Endothelial cell of umbilical vein (primary cell): ENCODE measurements around the gene RIBC2. TPM values are rescaled to one million over a fixed set of nuclear protein-coding genes. Genes with fewer than 3 reads are reported as not detected.
"Not testable (repeated sequence)": the region's sequence is repeated elsewhere in the genome, so short reads cannot be mapped to it uniquely, and the experiment has no call there.

ENCODE experiments used
- BruUV-seq: library from RNA; stranded (reverse); fragments of 400-500 nt; replicated peaks from 2 replicates; lab custom pipeline; 2021; lab: Mats Ljungman, UMichigan
- CTCF ChIA-PET: fragments of 300-600, 350-600 bp; sonication (Branson Sonifier 250); formaldehyde crosslinking; loops from one replicate; lab custom pipeline; 2021; ENCODE audit warnings: antibody characterized with exemption, inconsistent platforms; lab: Charles Lee
- POLR2A ChIA-PET: fragments of 300-600, 350-600 bp; sonication (Branson Sonifier 250); formaldehyde crosslinking; loops from one replicate; lab custom pipeline; 2021; ENCODE audit warnings: antibody characterized with exemption, inconsistent platforms; lab: Charles Lee
- DNase-seq: peaks from one replicate; pipeline ENCODE4 v3.0.0-alpha.2; 2011; ENCODE audit warnings: low read depth, low spot score
- FAIRE-seq: peaks from 2 replicates; lab custom pipeline; 2011; peaks lifted over from hg19 to GRCh38; lab: Jason Lieb, UNC
- H2AFZ ChIP-seq: 2 replicates; pipeline ENCODE4 v1.6.0; 2012; ENCODE audit warnings: low read depth, low read length, control low read depth, inconsistent platforms
- H3K27ac ChIP-seq: 2 replicates; pipeline ENCODE4 v1.5.1; 2011; ENCODE audit warnings: low read depth, mild to moderate bottlenecking, control low read depth, low read length, moderate library complexity; ENCODE audit not compliant: insufficient read depth
- H3K27me3 ChIP-seq, 2 experiments: 2 replicates each; pipeline versions ENCODE4 v1.6.0 to v1.6.1; 2011; ENCODE audit warnings: low read length in 2 of 2, mixed read lengths in 1 of 2; ENCODE audit not compliant: control insufficient read depth in 2 of 2, insufficient read depth in 2 of 2
- H3K36me3 ChIP-seq, 2 experiments: 2 replicates in 1 of 2; 3 replicates in 1 of 2; pipeline ENCODE4 v1.5.1; 2011; ENCODE audit warnings: low read length in 2 of 2, mild to moderate bottlenecking in 1 of 2, moderate library complexity in 1 of 2; ENCODE audit not compliant: control insufficient read depth in 2 of 2, insufficient read depth in 2 of 2; ENCODE audit errors: extremely low read depth in 1 of 2
- H3K4me1 ChIP-seq: 3 replicates; pipeline ENCODE4 v1.5.1; 2011; ENCODE audit warnings: mild to moderate bottlenecking, low read length; ENCODE audit not compliant: control insufficient read depth, insufficient read depth; ENCODE audit errors: extremely low read depth
- H3K4me2 ChIP-seq: 2 replicates; pipeline ENCODE4 v1.6.1; 2011; ENCODE audit warnings: low read length, control low read depth, mixed read lengths; ENCODE audit not compliant: insufficient read depth
- H3K4me3 ChIP-seq, 3 experiments: fragments of 200-600 bp in 1 of 3; sonication (generic), shearing (Covaris generic) in 1 of 3; replicated peaks in 1 of 3; 2 replicates each; pipeline ENCODE4 v1.5.1; 2011 to 2016; ENCODE audit warnings: control low read depth in 3 of 3, low read length in 3 of 3, mild to moderate bottlenecking in 2 of 3, inconsistent platforms in 1 of 3, low read depth in 1 of 3, moderate library complexity in 1 of 3; ENCODE audit not compliant: insufficient read depth in 1 of 3
- H3K79me2 ChIP-seq: 2 replicates; pipeline ENCODE4 v1.6.0; 2012; ENCODE audit warnings: low read length, inconsistent platforms; ENCODE audit not compliant: control insufficient read depth, insufficient read depth
- H3K9ac ChIP-seq: replicated peaks from 2 replicates; pipeline ENCODE3; 2011; ENCODE audit warnings: low read length, control low read depth; ENCODE audit not compliant: insufficient read depth; ENCODE audit errors: extremely low read depth
- H3K9me1 ChIP-seq: replicated peaks from 3 replicates; pipeline ENCODE4 v1.6.0; 2011; ENCODE audit warnings: mild to moderate bottlenecking, low read length; ENCODE audit not compliant: control insufficient read depth, insufficient read depth; ENCODE audit errors: extremely low read depth
- H3K9me3 ChIP-seq: replicated peaks from 2 replicates; pipeline ENCODE4 v1.5.1; 2012; ENCODE audit warnings: low read length, inconsistent platforms; ENCODE audit not compliant: control insufficient read depth, insufficient read depth
- H4K20me1 ChIP-seq: replicated peaks from 2 replicates; pipeline ENCODE3; 2011; ENCODE audit warnings: mild to moderate bottlenecking, low read length; ENCODE audit not compliant: control insufficient read depth, insufficient read depth; ENCODE audit errors: extremely low read depth
- CTCF ChIP-seq, 2 donors: IDR thresholded peaks; 1 replicate in 1 of 2; 2 replicates in 1 of 2; pipeline ENCODE4 v1.5.1; 2011; ENCODE audit warnings: low read length in 2 of 2, mild to moderate bottlenecking in 2 of 2, moderate library complexity in 2 of 2, control low read depth in 1 of 2, inconsistent platforms in 1 of 2, low read depth in 1 of 2; ENCODE audit not compliant: insufficient read depth in 1 of 2; ENCODE audit errors: extremely low read depth in 1 of 2
- EZH2 ChIP-seq: IDR thresholded peaks from 2 replicates; pipeline ENCODE4 v1.6.1; 2012; ENCODE audit warnings: borderline replicate concordance, low read depth, mild to moderate bottlenecking, moderate library complexity, low read length, inconsistent platforms; ENCODE audit not compliant: severe bottlenecking
- FOS ChIP-seq: IDR thresholded peaks from 2 replicates; pipeline ENCODE4 v1.6.1; 2011; ENCODE audit warnings: mild to moderate bottlenecking, low read length, moderate library complexity, borderline replicate concordance; ENCODE audit not compliant: insufficient read depth
- MYC ChIP-seq: IDR thresholded peaks from one replicate; pipeline ENCODE4 v1.6.1; 2011; ENCODE audit warnings: mild to moderate bottlenecking, low read depth, low read length
- POLR2A ChIP-seq: IDR thresholded peaks from 2 replicates; pipeline ENCODE4 v1.6.1; 2012; ENCODE audit warnings: low read depth, mild to moderate bottlenecking, control low read depth, low read length
- POLR2AphosphoS5 ChIP-seq: IDR thresholded peaks from 2 replicates; pipeline ENCODE4 v1.6.1; 2012; ENCODE audit warnings: low read depth, mild to moderate bottlenecking, control low read depth, low read length, moderate library complexity; ENCODE audit not compliant: insufficient read depth
- dilution Hi-C: fragments of 300-500 bp; cut with MboI; formaldehyde crosslinking; loops from one replicate; pipeline ENCODE4 v1.15.0; 2019; ENCODE audit warnings: low sequenced_read_pairs; ENCODE audit not compliant: extremely low pct_ligation_motif_present
- intact Hi-C: fragments of 100-400 bp; cut with micrococcal nuclease; formaldehyde crosslinking; loops from one replicate; pipeline ENCODE4 v1.10.0; 2022
- polyA plus RNA-seq, 4 experiments: library from polyadenylated mRNA; depleted of rRNA in 3 of 4; stranded (reverse) in 3 of 4; unstranded in 1 of 4; fragments of >200 nt; gene quantifications; 2 replicates each; pipeline versions ENCODE4 v1.2.1 to v1.2.3, GENCODE V29; 2011 to 2012; ENCODE audit warnings: missing spikeins in 1 of 4
- total RNA-seq: library from RNA; stranded (reverse); gene quantifications from 2 replicates; pipeline ENCODE4 v1.2.3, GENCODE V29; 2021

The RIBC2 gene
- total and polyA plus RNA-seq, 2 donors (not counting 3 experiments of a cell fraction or from before 2014, with no cell fraction given) = 1.2 to 5.7 TPM

GRCh38 chr22:45463691-45464090 is 50.2 kb downstream of the RIBC2 start:
- H3K9me1 ChIP-seq, H3K4me1 ChIP-seq, POLR2A ChIA-PET, H3K9me3 ChIP-seq, H3K4me2 ChIP-seq, H4K20me1 ChIP-seq, dilution Hi-C loops, H3K9ac ChIP-seq, H3K4me3 ChIP-seq, H3K27ac ChIP-seq, BruUV-seq, H3K27me3 ChIP-seq, H2AFZ ChIP-seq, H3K36me3 ChIP-seq, H3K79me2 ChIP-seq, intact Hi-C loops, DNase-seq, FAIRE-seq, CTCF ChIA-PET: not testable (repeated sequence)

- dilution Hi-C loops = no loop called here
- TF ChIP-seq POLR2A (no peak), CTCF (IDR thresholded peaks at IDR 0.05; ENCODE audit: extremely low read depth in 1 of 2, insufficient read depth in 1 of 2, low read depth in 1 of 2, low read length in 2 of 2) (no peak), MYC (no peak), POLR2AphosphoS5 (no peak), EZH2 (no peak), FOS (no peak)
- H3K27me3 ChIP-seq = no peaks in the 10 kb centered on the region
- intact Hi-C loops = no loop called here
- H3K4me3 ChIP-seq = no peak overlapping the region
- H3K9ac ChIP-seq = no peak overlapping the region
- CTCF ChIA-PET = no interaction called here
- DNase-seq (no peak), FAIRE-seq (no peak)
- H3K36me3 ChIP-seq = no peaks in the 10 kb centered on the region
- no peaks in the 10 kb centered on the region for H3K9me3 ChIP-seq
- no peaks in the 10 kb centered on the region for H3K9me1 ChIP-seq
- H2AFZ ChIP-seq = no peak overlapping the region
- H3K79me2 ChIP-seq = no peaks in the 10 kb centered on the region
- BruUV-seq = no TSS peak
- no peak overlapping the region for H3K4me2 ChIP-seq
- POLR2A ChIA-PET = no interaction called here
- H3K27ac ChIP-seq = no peak overlapping the region
- no peaks in the 10 kb centered on the region for H3K4me1 ChIP-seq
- no peaks in the 10 kb centered on the region for H4K20me1 ChIP-seq
Observed at GRCh38 chr22:45465633-45466032, 52.1 kb downstream of the RIBC2 start.
